ENCODE results near the gene LPP.
"Not testable (repeated sequence)": the region's sequence is repeated elsewhere in the genome, so short reads cannot be mapped to it uniquely, and the experiment has no call there.

GRCh38 chr3:188427981-188428380 lies 274.0 kb downstream of the LPP start:
- not testable (repeated sequence) for TF ChIP-seq ZNF24 (IDR thresholded peaks at IDR 0.05); MAFK (IDR thresholded peaks at IDR 0.05; ENCODE audit: low read length); SREBF2 (CRISPR knock-in tag; IDR thresholded peaks at IDR 0.05); HNRNPLL (IDR thresholded peaks at IDR 0.05; ENCODE audit: low read depth, low read length, poor library complexity, severe bottlenecking); YY1 (IDR thresholded peaks at IDR 0.05; ENCODE audit: borderline replicate concordance in 1 of 3, control insufficient read depth in 1 of 3, extremely low read depth in 1 of 3, insufficient read depth in 3 of 3, insufficient read length in 1 of 3, insufficient replicate concordance in 2 of 3, low read depth in 1 of 3, low read length in 2 of 3); CBX8 (IDR thresholded peaks at IDR 0.05; ENCODE audit: borderline replicate concordance, extremely low read depth, low read depth, low read length, poor library complexity, severe bottlenecking); NR0B1 (IDR thresholded peaks at IDR 0.05; ENCODE audit: partially characterized antibody); POLR2AphosphoS5 (IDR thresholded peaks at IDR 0.05; ENCODE audit: control insufficient read depth, insufficient read depth, low read depth, low read length); FOXP1 (CRISPR knock-in tag; IDR thresholded peaks at IDR 0.05)

Data from K562 (cell line).